ENCODE data around the gene SERBP1.
"Not testable (repeated sequence)": the region's sequence is repeated elsewhere in the genome, so short reads cannot be mapped to it uniquely, and the experiment has no call there.

Gene SERBP1

GRCh38 chr1:67420835-67421492 lies 9.2 kb downstream of the SERBP1 start:
- no peak overlapping the region for H3K4me3 ChIP-seq (ENCODE audit: low read depth, low read length)
- H3K9ac ChIP-seq (ENCODE audit: low read depth, low read length), result no peak overlapping the region
- no peaks in the 10 kb centered on the region for H3K9me3 ChIP-seq (ENCODE audit: control insufficient read depth, insufficient read depth, low read length)
- peaks cover 53% of the 10 kb centered on the region for H3K36me3 ChIP-seq (ENCODE audit: control insufficient read depth, insufficient read depth, low read length)
- H3K27me3 ChIP-seq (ENCODE audit: control insufficient read depth, insufficient read depth, low read length), result no peaks in the 10 kb centered on the region
- H3K4me1 ChIP-seq (ENCODE audit: control insufficient read depth, insufficient read depth, low read length), result no peaks in the 10 kb centered on the region

GRCh38 chr1:67418839-67419586 lies 11.2 kb downstream of the SERBP1 start:
- Histone ChIP-seq H3K36me3 (ENCODE audit: control insufficient read depth, insufficient read depth, low read length) (peaks cover 57% of the 10 kb centered on the region), H3K9ac (ENCODE audit: low read depth, low read length) (no peak overlapping the region), H3K4me1 (ENCODE audit: control insufficient read depth, insufficient read depth, low read length) (no peaks in the 10 kb centered on the region), H3K4me3 (ENCODE audit: low read depth, low read length) (no peak overlapping the region), H3K27me3 (ENCODE audit: control insufficient read depth, insufficient read depth, low read length) (no peaks in the 10 kb centered on the region), H3K9me3 (ENCODE audit: control insufficient read depth, insufficient read depth, low read length) (no peaks in the 10 kb centered on the region)

GRCh38 chr1:67417733-67418132 lies 12.5 kb downstream of the SERBP1 start:
- H3K4me3 ChIP-seq (ENCODE audit: low read depth, low read length); H3K9ac ChIP-seq (ENCODE audit: low read depth, low read length); H3K9me3 ChIP-seq (ENCODE audit: control insufficient read depth, insufficient read depth, low read length); H3K4me1 ChIP-seq (ENCODE audit: control insufficient read depth, insufficient read depth, low read length); H3K27me3 ChIP-seq (ENCODE audit: control insufficient read depth, insufficient read depth, low read length): not testable (repeated sequence)
- H3K36me3 ChIP-seq (ENCODE audit: control insufficient read depth, insufficient read depth, low read length), result peaks cover 55% of the 10 kb centered on the region

GRCh38 chr1:67415041-67415440 lies 15.2 kb downstream of the SERBP1 start:
- Histone ChIP-seq H3K9me3 (ENCODE audit: control insufficient read depth, insufficient read depth, low read length) (no peaks in the 10 kb centered on the region), H3K4me3 (ENCODE audit: low read depth, low read length) (no peak overlapping the region), H3K4me1 (ENCODE audit: control insufficient read depth, insufficient read depth, low read length) (no peaks in the 10 kb centered on the region), H3K27me3 (ENCODE audit: control insufficient read depth, insufficient read depth, low read length) (no peaks in the 10 kb centered on the region), H3K36me3 (ENCODE audit: control insufficient read depth, insufficient read depth, low read length) (peaks cover 40% of the 10 kb centered on the region), H3K9ac (ENCODE audit: low read depth, low read length) (no peak overlapping the region)

- peaks cover 3% of the 10 kb centered on the region for H3K4me1 ChIP-seq (ENCODE audit: control insufficient read depth, insufficient read depth, low read length)
- no peaks in the 10 kb centered on the region for H3K27me3 ChIP-seq (ENCODE audit: control insufficient read depth, insufficient read depth, low read length)
- H3K9me3 ChIP-seq (ENCODE audit: control insufficient read depth, insufficient read depth, low read length), result no peaks in the 10 kb centered on the region
- H3K36me3 ChIP-seq (ENCODE audit: control insufficient read depth, insufficient read depth, low read length), result peaks cover 40% of the 10 kb centered on the region
- no peak overlapping the region for H3K9ac ChIP-seq (ENCODE audit: low read depth, low read length)
- H3K4me3 ChIP-seq (ENCODE audit: low read depth, low read length), result no peak overlapping the region
These were observed 15.6 kb downstream of the SERBP1 start for GRCh38 chr1:67414574-67414973.

- H3K27me3 ChIP-seq (ENCODE audit: control insufficient read depth, insufficient read depth, low read length); H3K9ac ChIP-seq (ENCODE audit: low read depth, low read length); H3K4me1 ChIP-seq (ENCODE audit: control insufficient read depth, insufficient read depth, low read length); H3K4me3 ChIP-seq (ENCODE audit: low read depth, low read length); H3K9me3 ChIP-seq (ENCODE audit: control insufficient read depth, insufficient read depth, low read length): not testable (repeated sequence)
- peaks cover 32% of the 10 kb centered on the region for H3K36me3 ChIP-seq (ENCODE audit: control insufficient read depth, insufficient read depth, low read length)
These were observed 17.1 kb downstream of the SERBP1 start for GRCh38 chr1:67413101-67413500.

- Histone ChIP-seq H3K9ac (ENCODE audit: low read depth, low read length) (no peak overlapping the region), H3K9me3 (ENCODE audit: control insufficient read depth, insufficient read depth, low read length) (no peaks in the 10 kb centered on the region), H3K4me3 (ENCODE audit: low read depth, low read length) (no peak overlapping the region), H3K4me1 (ENCODE audit: control insufficient read depth, insufficient read depth, low read length) (peaks cover 3% of the 10 kb centered on the region), H3K36me3 (ENCODE audit: control insufficient read depth, insufficient read depth, low read length) (peaks cover 4% of the 10 kb centered on the region), H3K27me3 (ENCODE audit: control insufficient read depth, insufficient read depth, low read length) (no peaks in the 10 kb centered on the region)
These were observed 22.1 kb downstream of the SERBP1 start for GRCh38 chr1:67408148-67408547.

GRCh38 chr1:67407498-67407897 lies 22.7 kb downstream of the SERBP1 start:
- Histone ChIP-seq H3K4me3 (ENCODE audit: low read depth, low read length) (no peak overlapping the region), H3K9ac (ENCODE audit: low read depth, low read length) (no peak overlapping the region), H3K4me1 (ENCODE audit: control insufficient read depth, insufficient read depth, low read length) (peaks cover 3% of the 10 kb centered on the region), H3K9me3 (ENCODE audit: control insufficient read depth, insufficient read depth, low read length) (no peaks in the 10 kb centered on the region), H3K36me3 (ENCODE audit: control insufficient read depth, insufficient read depth, low read length) (peaks cover 4% of the 10 kb centered on the region), H3K27me3 (ENCODE audit: control insufficient read depth, insufficient read depth, low read length) (no peaks in the 10 kb centered on the region)

- Histone ChIP-seq H3K36me3 (ENCODE audit: control insufficient read depth, insufficient read depth, low read length) (no peaks in the 10 kb centered on the region), H3K4me3 (ENCODE audit: low read depth, low read length) (no peak overlapping the region)
These were observed 24.5 kb downstream of the SERBP1 start for GRCh38 chr1:67405473-67406245.

GRCh38 chr1:67404212-67404620 lies 26.0 kb downstream of the SERBP1 start:
- Histone ChIP-seq H3K4me1 (ENCODE audit: control insufficient read depth, insufficient read depth, low read length) (peaks cover 11% of the 10 kb centered on the region), H3K27me3 (ENCODE audit: control insufficient read depth, insufficient read depth, low read length) (no peaks in the 10 kb centered on the region), H3K36me3 (ENCODE audit: control insufficient read depth, insufficient read depth, low read length) (no peaks in the 10 kb centered on the region), H3K9me3 (ENCODE audit: control insufficient read depth, insufficient read depth, low read length) (no peaks in the 10 kb centered on the region), H3K9ac (ENCODE audit: low read depth, low read length) (no peak overlapping the region), H3K4me3 (ENCODE audit: low read depth, low read length) (no peak overlapping the region)

More at GRCh38 chr1:67405473-67406245, 24.5 kb downstream of the SERBP1 start:
- Histone ChIP-seq H3K9ac (ENCODE audit: low read depth, low read length) (no peak overlapping the region), H3K27me3 (ENCODE audit: control insufficient read depth, insufficient read depth, low read length) (no peaks in the 10 kb centered on the region), H3K9me3 (ENCODE audit: control insufficient read depth, insufficient read depth, low read length) (no peaks in the 10 kb centered on the region), H3K4me1 (ENCODE audit: control insufficient read depth, insufficient read depth, low read length) (peaks cover 3% of the 10 kb centered on the region)

GRCh38 chr1:67401443-67401842 lies 28.8 kb downstream of the SERBP1 start:
- H3K36me3 ChIP-seq (ENCODE audit: control insufficient read depth, insufficient read depth, low read length), result no peaks in the 10 kb centered on the region

More at GRCh38 chr1:67401443-67401842, 28.8 kb downstream of the SERBP1 start:
- H3K4me1 ChIP-seq (ENCODE audit: control insufficient read depth, insufficient read depth, low read length), result peaks cover 18% of the 10 kb centered on the region
- no peaks in the 10 kb centered on the region for H3K27me3 ChIP-seq (ENCODE audit: control insufficient read depth, insufficient read depth, low read length)
- no peaks in the 10 kb centered on the region for H3K9me3 ChIP-seq (ENCODE audit: control insufficient read depth, insufficient read depth, low read length)
- no peak overlapping the region for H3K9ac ChIP-seq (ENCODE audit: low read depth, low read length)
- H3K4me3 ChIP-seq (ENCODE audit: low read depth, low read length), result no peak overlapping the region
